Vagina (tissue), 2 donors: ENCODE measurements around the gene JAG1. TPM values are rescaled to one million over a fixed set of nuclear protein-coding genes. Genes with fewer than 3 reads are reported as not detected.
A peak's percentile ranks its signal among the peaks of the same experiment; 100 is the strongest.

Experiments used
- DNase-seq, 2 donors: peaks; one replicate each; pipeline ENCODE4 v3.0.0-alpha.2; 2017; ENCODE audit errors: extremely low spot score in 2 of 2
- H3K27ac ChIP-seq: fragments of 200-600 bp; sonication (generic); one replicate; pipeline ENCODE4 v1.5.1; 2019
- H3K27me3 ChIP-seq: fragments of 200-600 bp; sonication (generic); one replicate; pipeline ENCODE4 v1.5.1; 2019
- H3K36me3 ChIP-seq, 2 donors: fragments of 200-600 bp; sonication (generic); one replicate each; pipeline ENCODE4 v1.5.1; 2017 to 2019
- H3K4me1 ChIP-seq: fragments of 200-600 bp; sonication (generic); one replicate; pipeline ENCODE4 v1.5.1; 2019
- H3K4me3 ChIP-seq, 2 donors: fragments of 200-600 bp; sonication (generic); 1 replicate in 1 of 2; 2 replicates in 1 of 2; pipeline ENCODE4 v1.5.1; 2016 to 2019
- H3K9me3 ChIP-seq: fragments of 200-600 bp; sonication (generic); one replicate; pipeline ENCODE4 v1.5.1; 2019
- POLR2A ChIP-seq, 2 donors: fragments of 450-650 bp; IDR thresholded peaks; one replicate each; pipeline ENCODE4 v1.6.1; 2017; ENCODE audit warnings: antibody characterized with exemption in 2 of 2, mild to moderate bottlenecking in 2 of 2, moderate library complexity in 2 of 2
- POLR2AphosphoS5 ChIP-seq, 2 donors: sonication (generic); formaldehyde crosslinking; IDR thresholded peaks; one replicate each; pipeline ENCODE4 v1.9.0; 2017; ENCODE audit warnings: antibody characterized with exemption in 2 of 2, mild to moderate bottlenecking in 2 of 2, low read depth in 1 of 2; ENCODE audit not compliant: insufficient read depth in 1 of 2
- intact Hi-C: fragments of 100-400 bp; cut with DNase I; formaldehyde crosslinking; loops from one replicate; pipeline ENCODE4 v1.15.1; 2023
- total RNA-seq: library from RNA; depleted of rRNA; stranded (reverse); fragments of >200 nt; gene quantifications from one replicate; pipeline ENCODE4 v1.2.3, GENCODE V29; 2016
- TF ChIP-seq, protein P1 (sequence below), 3 experiments: fragments of 450-650 bp in 2 of 3; fragments of 200-600 bp in 1 of 3; sonication (generic) in 1 of 3; IDR thresholded peaks; one replicate each; pipeline ENCODE4 v1.5.1; 2017 to 2019; ENCODE audit warnings: antibody characterized with exemption in 3 of 3, mild to moderate bottlenecking in 2 of 3, moderate library complexity in 2 of 3

Gene JAG1
- total RNA-seq, 1 donor from 2014 or later = 185 TPM

DNA sequence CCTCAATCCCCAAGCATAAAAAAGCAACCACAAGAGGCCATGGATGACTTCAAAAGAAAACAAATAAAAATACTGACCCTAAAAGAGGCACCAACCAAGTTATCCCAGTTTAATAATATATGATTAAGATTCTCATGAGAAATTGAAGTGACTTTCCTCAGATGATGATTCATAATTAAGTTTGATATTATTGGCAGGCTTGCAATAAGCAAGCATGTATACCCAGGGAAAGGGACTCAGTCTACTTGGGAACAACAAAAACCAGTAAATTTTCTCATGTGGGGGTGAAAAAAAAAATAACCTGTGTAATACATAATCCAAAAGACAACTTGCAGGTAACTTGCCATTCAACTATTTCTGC is 19.6 kb downstream of the JAG1 start:
- Histone ChIP-seq H3K4me1 (peaks cover 99% of the 10 kb centered on the region), H3K27ac (peak overlapping the region; percentile 97)

DNA sequence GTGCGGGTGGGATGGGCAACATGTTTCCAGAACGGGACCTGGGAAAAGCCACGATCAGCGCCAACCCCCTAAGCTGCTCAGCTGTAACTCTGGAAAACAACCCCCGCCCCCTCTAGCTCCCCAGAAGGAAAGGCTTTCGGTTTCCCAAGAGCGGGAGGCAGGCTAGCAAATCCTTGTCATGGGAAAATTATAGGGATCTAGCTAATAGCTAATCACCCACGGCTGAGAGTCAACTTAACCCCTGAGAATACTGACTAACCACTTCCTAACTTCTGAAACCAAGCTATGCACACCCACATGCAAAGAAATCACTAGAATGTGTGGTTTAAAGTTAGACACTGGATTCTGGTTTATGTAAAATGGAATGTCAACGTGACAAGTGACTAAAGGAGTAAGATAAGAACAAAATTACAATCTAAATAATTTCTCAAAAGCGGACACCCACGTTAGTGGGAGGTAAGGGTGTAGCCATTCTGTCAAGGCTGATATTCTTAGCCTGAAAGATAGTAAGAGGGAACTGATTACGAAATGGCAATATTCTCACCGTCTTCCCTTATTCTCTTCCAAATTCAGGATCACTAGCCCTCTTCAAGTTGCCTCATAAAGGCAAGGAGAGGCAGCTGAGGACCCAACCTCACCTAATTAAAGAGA is 20.1 kb downstream of the JAG1 start:
- Histone ChIP-seq H3K27ac (peak overlapping the region; percentile 97), H3K4me3 (peak overlapping the region; percentile 11 to 23), H3K27me3 (no peaks in the 10 kb centered on the region), H3K9me3 (no peaks in the 10 kb centered on the region), H3K4me1 (peaks cover 94% of the 10 kb centered on the region), H3K36me3 (peaks cover 0 to 71% of the 10 kb centered on the region in 2 donors)
- TF ChIP-seq POLR2A (IDR thresholded peaks at IDR 0.05) (no peak), POLR2AphosphoS5 (IDR thresholded peaks at IDR 0.05; ENCODE audit: insufficient read depth in 1 of 2, low read depth in 1 of 2) (no peak)
- TF ChIP-seq, protein P1, sequence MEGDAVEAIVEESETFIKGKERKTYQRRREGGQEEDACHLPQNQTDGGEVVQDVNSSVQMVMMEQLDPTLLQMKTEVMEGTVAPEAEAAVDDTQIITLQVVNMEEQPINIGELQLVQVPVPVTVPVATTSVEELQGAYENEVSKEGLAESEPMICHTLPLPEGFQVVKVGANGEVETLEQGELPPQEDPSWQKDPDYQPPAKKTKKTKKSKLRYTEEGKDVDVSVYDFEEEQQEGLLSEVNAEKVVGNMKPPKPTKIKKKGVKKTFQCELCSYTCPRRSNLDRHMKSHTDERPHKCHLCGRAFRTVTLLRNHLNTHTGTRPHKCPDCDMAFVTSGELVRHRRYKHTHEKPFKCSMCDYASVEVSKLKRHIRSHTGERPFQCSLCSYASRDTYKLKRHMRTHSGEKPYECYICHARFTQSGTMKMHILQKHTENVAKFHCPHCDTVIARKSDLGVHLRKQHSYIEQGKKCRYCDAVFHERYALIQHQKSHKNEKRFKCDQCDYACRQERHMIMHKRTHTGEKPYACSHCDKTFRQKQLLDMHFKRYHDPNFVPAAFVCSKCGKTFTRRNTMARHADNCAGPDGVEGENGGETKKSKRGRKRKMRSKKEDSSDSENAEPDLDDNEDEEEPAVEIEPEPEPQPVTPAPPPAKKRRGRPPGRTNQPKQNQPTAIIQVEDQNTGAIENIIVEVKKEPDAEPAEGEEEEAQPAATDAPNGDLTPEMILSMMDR (IDR thresholded peaks at IDR 0.05) = no peak
- DNase-seq = no peak
- intact Hi-C loops = no loop called here

More for the DNA sequence above, 19.6 kb downstream of the JAG1 start:
- no peaks in the 10 kb centered on the region for H3K9me3 ChIP-seq
- H3K4me3 ChIP-seq = peak overlapping the region in 1 of 2 donors; percentile 23
- intact Hi-C loops = no loop called here
- no peaks in the 10 kb centered on the region for H3K27me3 ChIP-seq
- peaks cover 0 to 66% of the 10 kb centered on the region in 2 donors for H3K36me3 ChIP-seq
- TF ChIP-seq POLR2A (IDR thresholded peaks at IDR 0.05) (no peak), POLR2AphosphoS5 (IDR thresholded peaks at IDR 0.05; ENCODE audit: insufficient read depth in 1 of 2, low read depth in 1 of 2) (no peak)
- TF ChIP-seq, protein P1 (IDR thresholded peaks at IDR 0.05) = no peak
- no peak for DNase-seq

DNA sequence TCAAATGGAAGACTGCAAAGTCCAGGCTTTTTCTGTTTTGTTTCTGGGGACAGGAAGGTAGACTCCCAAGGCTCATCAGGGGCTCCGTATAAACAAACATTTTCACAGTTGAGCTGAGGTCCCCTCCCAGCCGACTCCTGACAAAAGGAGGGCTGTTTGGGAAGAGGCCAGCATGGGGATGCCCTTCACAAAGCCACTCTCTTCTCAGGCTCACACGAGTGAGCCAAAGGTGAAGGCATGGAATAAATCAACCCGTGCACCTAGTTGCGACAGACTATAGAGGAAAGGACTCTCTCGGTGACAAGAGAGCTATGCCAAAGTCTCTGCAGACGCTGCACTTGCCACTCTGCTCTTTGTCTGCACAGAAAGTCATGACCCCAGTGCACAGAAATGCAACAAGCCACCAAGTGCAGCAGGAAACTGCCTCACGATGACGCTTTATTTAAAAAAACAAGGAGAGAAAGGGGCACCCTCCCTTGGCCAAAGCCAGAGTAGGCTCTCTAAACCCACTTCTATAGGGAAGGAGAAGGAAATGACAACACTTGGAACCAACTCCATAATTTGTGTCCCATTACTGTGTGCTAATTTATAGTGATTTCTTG is 21.0 kb downstream of the JAG1 start:
- Histone ChIP-seq H3K27me3 (no peaks in the 10 kb centered on the region), H3K27ac (peak overlapping the region; percentile 97), H3K36me3 (peaks cover 0 to 72% of the 10 kb centered on the region in 2 donors), H3K9me3 (no peaks in the 10 kb centered on the region), H3K4me1 (peaks cover 87% of the 10 kb centered on the region), H3K4me3 (peak overlapping the region in 1 of 2 donors; percentile 3)
- TF ChIP-seq POLR2AphosphoS5 (IDR thresholded peaks at IDR 0.05; ENCODE audit: insufficient read depth in 1 of 2, low read depth in 1 of 2) (no peak), POLR2A (IDR thresholded peaks at IDR 0.05) (no peak)
- TF ChIP-seq, protein P1 (IDR thresholded peaks at IDR 0.05) = no peak
- DNase-seq = no peak
- intact Hi-C loops = no loop called here

DNA sequence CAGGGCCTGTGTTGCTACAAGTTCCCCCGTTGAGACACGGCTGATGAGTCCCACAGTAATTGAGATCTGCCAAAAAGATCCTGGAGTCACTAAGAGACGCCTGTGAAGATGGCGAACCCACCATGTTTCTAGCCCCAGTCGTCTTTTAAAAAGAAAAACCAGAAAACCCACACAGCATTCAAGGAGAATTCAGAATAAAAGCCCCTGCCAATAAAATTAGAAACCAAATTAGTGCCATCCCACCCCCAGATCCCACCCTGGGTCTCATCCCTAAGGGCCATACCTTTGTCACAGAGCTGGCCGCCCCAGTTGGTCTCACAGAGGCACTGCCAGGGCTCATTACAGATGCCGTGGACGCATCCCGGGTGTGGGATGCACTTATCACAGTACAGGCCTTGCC is 21.6 kb downstream of the JAG1 start:
- Histone ChIP-seq H3K36me3 (peaks cover 0 to 72% of the 10 kb centered on the region in 2 donors), H3K4me3 (peak overlapping the region in 1 of 2 donors; percentile 3), H3K27ac (peak overlapping the region; percentile 97), H3K9me3 (no peaks in the 10 kb centered on the region), H3K4me1 (peaks cover 87% of the 10 kb centered on the region), H3K27me3 (no peaks in the 10 kb centered on the region)
- intact Hi-C loops = no loop called here
- TF ChIP-seq POLR2AphosphoS5 (IDR thresholded peaks at IDR 0.05; ENCODE audit: insufficient read depth in 1 of 2, low read depth in 1 of 2) (no peak), POLR2A (IDR thresholded peaks at IDR 0.05) (no peak)
- TF ChIP-seq, protein P1 (IDR thresholded peaks at IDR 0.05) = no peak
- DNase-seq = no peak
